Stimulated activated CD8-positive, alpha-beta memory T cell treated with anti-CD3 and anti-CD28 coated beads, Interleukin-12 subunit alpha, Interleukin-12 subunit beta, amount 100 ng/mL, for 24 hours (primary cell): ENCODE measurements around the gene MFNG.

ENCODE experiments used
- DNase-seq: peaks from one replicate; pipeline ENCODE4 v3.0.0-alpha.2; 2020; ENCODE audit errors: extremely low read depth

The MFNG gene

GRCh38 chr22:37448516-37449127, 37.6 kb downstream of the MFNG start:
- DNase-seq = no peak

DNA sequence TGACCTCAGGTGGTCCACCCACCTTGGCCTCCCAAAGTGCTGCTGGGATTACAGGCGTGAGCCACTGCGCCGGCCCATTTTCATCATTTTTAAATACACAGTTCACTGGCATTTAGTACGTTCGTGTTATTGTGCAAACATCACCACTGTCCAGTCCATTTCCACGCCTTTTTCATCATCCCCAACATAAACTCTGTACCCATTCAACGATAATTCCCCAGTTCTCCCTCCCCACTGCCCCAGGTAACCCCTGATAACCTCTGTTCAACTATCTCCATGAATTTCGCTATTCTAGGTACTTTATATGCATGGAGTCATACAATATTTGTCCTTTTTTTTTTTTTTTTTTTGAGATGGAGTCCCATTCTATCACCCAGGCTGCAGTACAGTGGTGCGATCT, 40.7 kb downstream of the MFNG start:
- DNase-seq = no peak

- no peak for DNase-seq
Measured at GRCh38 chr22:37443977-37444376, 42.2 kb downstream of the MFNG start.

DNA sequence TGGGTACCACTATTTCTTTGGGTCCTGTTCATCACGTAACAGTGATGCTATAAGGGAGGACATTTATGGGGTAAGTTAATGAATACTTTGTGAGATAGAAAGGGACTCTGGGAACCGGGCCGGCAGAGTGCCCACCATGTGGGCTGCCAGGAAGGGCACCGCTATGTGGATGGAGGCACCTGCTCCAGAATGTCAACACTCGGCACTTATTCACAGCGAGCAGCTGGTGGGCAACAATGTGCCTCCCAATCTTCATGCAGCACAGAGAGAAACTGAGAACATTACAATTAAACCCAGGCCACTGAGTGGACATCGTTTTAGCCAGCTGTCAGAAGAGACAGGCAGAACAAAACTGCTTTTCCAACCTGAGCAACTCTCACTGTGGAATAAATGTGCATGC, 43.1 kb downstream of the MFNG start:
- DNase-seq = no peak

- no peak for DNase-seq
Measured at GRCh38 chr22:37442537-37442936, 43.6 kb downstream of the MFNG start.

- no peak for DNase-seq
Measured at GRCh38 chr22:37442135-37442534, 44.0 kb downstream of the MFNG start.

DNA sequence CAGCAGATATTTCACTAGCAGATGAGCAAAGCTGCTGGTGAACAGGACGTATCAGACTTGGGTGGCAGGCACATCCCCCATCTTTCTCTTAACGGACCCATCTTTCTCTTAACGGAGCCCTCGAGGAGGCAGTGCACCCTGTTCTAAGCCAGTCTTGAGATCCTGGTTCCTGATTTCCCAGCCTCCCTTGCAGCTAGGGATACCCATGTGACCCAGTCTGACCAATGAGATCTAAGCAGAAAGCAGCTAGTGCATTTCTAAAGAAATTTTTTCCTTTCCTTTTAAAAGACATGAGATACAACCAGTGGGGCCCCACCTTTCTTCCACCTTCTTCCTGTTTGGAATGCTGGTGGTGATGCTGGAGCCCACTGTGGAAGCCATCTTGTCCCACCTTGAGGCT, 45.3 kb downstream of the MFNG start:
- no peak for DNase-seq

GRCh38 chr22:37439347-37439746, 46.8 kb downstream of the MFNG start:
- no peak for DNase-seq

DNA sequence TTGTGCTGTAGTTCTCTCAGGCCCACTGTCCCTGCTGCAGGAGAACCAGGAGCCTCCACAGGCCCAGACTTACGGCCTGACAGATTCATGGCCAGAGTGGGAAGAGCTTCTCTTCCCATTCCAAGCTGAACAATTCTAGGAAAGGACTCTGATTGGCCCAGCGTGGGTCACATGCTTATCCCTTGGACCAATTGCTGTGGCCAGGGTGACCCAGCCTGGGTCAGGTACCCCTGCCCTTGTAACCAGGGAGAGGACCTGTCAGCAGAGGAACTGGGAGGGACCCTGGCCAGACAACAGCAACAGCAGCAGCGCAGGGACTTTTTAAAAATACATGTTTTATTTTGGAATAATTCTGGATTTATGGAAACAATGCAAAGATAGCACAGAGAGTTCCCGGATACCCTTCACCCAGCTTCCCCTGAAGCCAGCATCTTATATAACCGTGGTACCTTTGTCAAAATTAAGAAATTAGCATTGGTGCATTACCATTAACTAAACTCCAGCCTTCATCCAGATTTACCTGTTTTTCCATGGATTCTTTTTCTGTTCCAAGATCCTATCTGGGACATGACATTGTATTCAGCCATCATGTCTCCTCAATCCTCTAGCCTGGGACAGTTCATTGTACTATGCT, 50.1 kb downstream of the MFNG start:
- DNase-seq = no peak

DNA sequence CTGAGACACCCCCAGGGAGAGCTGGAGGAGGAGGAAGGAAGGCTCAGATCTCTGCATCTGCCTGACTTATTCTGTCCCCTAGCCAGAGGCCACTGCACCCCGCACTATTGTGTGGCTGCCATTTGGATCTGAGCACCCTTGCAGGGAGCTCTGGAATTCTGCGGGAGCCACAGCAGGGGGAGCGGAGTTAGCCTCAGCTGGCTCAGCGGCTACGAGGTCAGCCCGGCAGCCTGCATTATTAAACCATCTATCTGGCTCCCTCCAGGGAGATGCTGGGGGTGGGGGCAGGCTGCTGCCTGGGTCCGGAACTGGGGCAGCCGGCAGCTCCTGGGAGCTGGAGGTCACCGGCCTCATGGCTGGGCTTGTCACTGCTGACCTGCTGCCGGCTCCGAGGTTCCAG, 52.4 kb downstream of the MFNG start:
- DNase-seq = no peak

DNA sequence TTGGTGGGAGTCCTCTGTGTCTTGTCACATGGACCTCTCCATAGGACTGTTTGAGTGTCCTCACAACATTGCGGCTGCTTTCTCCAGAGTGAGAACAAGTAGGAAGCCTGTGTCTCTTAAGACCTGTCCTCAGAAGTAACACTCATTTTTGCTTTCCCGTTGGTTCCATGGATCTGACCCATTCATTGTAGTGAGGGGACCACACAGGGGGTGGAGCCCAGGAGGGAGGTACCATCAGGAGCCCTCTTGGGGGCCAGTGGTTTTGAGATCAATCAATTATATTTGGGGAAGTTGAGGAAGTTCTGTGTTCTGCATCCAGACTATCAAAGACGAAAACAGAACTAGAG, 53.5 kb downstream of the MFNG start:
- no peak for DNase-seq

- no peak for DNase-seq
Measured at GRCh38 chr22:37431801-37432707, 54.1 kb downstream of the MFNG start.

DNA sequence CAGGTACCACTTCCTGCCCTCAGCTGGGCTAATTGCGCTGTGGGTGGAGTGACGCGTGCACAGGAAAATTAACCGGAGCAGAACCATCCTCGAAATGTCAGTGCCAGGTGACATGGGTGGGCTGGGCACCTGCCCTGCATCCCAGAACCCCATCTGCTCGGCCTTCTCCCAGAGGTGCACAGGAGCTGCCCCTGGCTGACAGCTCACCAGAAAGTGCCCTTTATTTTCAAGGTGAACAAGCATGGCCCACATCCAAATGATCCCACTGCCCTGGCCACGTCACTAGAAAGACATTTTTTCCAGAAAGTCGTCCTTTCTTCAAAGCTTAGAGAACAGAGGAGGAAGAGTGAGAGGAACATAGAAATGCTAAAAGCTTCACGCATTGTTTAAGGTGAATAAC, 54.8 kb downstream of the MFNG start:
- no peak for DNase-seq

DNA sequence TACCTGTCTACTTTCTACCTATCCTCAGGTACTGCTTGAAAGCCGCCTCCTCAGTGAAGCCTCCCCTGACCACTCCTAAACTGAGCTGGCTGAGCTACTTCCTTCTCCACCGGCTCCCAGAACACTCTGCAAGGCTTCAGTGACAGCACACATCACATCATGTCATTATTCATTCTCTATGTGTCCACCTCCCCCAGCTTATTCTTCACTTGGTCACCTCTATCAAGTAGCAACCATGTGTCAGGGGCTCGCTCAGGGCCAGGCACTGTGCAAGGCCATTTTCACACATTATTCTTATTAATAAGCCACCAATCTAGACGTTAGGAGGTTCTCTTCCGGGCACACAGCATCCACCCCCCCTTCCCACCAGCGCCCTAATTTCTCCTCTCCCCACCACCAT, 55.2 kb downstream of the MFNG start:
- no peak for DNase-seq

- no peak for DNase-seq
Measured at GRCh38 chr22:37428649-37429586, 57.3 kb downstream of the MFNG start.

- no peak for DNase-seq
Measured at GRCh38 chr22:37427711-37428635, 58.2 kb downstream of the MFNG start.

GRCh38 chr22:37427135-37427710, 59.0 kb downstream of the MFNG start, which contains the start of gene ELFN2:
TSS of gene ELFN2 (minus strand) at chr22:37427479. CDS start at chr22:37375534, 51,945 bp downstream.
- no peak for DNase-seq

DNA sequence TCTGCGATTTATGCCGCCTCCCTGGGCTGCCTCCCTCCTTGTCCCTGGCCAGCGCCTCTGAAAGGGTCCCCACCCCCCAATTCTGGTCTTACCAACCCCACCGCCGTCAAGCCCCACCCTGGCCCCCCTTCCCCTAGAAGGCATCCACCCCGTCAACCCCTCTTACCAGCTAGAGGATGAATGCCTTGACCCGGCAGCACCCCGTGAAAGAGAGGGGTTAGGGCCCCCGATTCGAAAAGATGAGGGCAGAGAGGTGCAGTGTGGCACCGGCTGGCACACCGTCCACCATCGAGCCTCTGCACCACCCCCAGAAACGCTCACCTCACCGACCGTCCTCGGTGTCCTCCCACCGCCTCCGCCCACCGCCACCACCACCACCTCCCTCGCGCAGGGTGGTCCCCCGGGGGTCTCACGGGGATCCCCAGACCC, 59.5 kb downstream of the MFNG start:
- no peak for DNase-seq

DNA sequence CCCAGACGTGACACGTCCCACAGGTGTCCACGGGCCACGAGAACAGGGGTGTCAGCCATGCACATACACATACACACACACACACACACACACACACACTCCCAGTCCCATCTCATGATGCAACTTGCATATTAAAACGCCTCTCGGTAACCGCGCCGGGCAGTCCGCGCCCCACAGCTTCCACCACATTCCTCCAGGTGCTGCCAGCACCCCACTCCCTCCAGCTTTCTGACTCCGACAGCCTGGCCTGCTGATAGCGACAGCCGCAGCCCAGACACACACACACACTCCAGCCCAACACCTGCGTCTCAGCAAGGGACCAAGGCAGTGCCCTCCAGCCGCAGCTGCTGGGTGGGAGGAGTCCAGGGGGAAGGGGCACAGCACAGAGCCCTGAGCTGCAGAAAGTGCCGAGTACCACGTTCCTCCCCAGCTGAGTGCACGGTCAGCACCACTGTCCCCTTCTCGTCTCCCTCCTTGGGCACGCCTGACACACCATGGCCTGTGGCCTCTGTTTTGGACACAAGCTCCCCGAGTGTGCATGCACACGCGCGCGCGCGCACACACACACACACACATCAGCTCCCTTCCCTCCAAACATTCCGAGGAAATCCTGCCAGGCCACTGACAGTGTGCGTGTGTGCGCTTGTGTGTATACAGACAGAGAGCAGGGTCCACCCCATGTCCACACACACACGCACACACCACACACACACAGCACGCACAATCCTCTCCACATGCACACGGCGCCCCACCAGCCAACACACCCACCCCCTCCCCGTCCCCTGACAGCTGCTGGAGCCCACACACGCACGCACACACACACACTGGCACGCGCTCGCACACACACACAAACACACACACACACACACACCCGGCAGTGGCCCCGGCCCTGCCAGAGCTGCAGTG, 60.1 kb downstream of the MFNG start:
- DNase-seq = no peak
